Measurements from ENCODE around the gene MBD1.

- no peak for TF ChIP-seq CTCF (conservative IDR thresholded peaks at IDR 0.05; ENCODE audit: low read depth, low read length)
- no peak for TF ChIP-seq EZH2 (IDR thresholded peaks at IDR 0.05; ENCODE audit: borderline replicate concordance, low read depth, low read length, poor library complexity, severe bottlenecking)
Measured at GRCh38 chr18:50282521-50283335, 1.4 kb upstream of the MBD1 start.

Measured in A673 (cell line).